Activated CD8-positive, alpha-beta memory T cell treated with anti-CD3 and anti-CD28 coated beads for 36 hours (primary cell): ENCODE measurements around the gene FAAP20. TPM values are rescaled to one million over a fixed set of nuclear protein-coding genes. Genes with fewer than 3 reads are reported as not detected.

Experiments used
- CTCF ChIA-PET: fragments of 350-600 bp; sonication (Branson Sonifier 250); formaldehyde crosslinking; loops from one replicate; lab custom pipeline; 2021; ENCODE audit warnings: antibody characterized with exemption; lab: Charles Lee
- POLR2A ChIA-PET: fragments of 350-600 bp; sonication (Branson Sonifier 250); formaldehyde crosslinking; loops from one replicate; lab custom pipeline; 2021; ENCODE audit warnings: antibody characterized with exemption; lab: Charles Lee
- total RNA-seq, 2 experiments: library from RNA; stranded (reverse); gene quantifications; one replicate each; pipeline ENCODE4 v1.2.3, GENCODE V29; 2021

The FAAP20 gene
- total RNA-seq, 2 experiments from 2014 or later = 64.3 to 68.8 TPM

DNA sequence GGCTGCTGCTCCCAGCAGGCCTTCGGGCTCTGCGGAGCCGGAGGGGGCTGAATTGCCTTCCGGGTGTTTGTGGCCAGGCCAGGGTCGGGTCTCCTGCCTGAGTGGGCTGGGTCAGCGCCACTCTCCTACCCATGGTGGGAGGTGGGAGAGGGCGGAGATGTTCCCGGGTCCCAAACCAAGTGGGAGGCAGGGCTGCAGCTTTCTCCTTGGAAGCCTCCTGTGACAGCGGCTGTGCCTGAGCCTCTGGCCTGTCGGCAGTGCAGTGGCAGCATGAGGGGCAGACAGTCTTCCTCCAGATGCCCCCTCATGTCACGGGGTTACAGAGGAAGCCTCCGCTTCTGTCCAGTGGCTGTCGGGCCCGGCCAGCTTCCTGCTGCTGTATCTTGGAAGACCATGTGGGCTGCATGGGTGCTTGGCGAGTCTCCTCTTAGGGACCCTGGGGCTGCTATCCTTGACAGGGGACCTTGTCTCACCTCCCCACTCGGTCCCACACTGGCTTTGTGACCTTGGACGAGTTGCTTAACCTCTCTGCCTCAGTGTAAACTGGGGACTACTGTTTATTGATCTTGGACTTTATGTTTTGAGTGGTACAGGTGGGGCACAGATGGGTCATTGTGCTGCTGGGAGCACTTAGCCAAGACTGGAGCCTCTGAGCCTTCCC lies 37.8 kb upstream of the FAAP20 start:
- ChIA-PET POLR2A (interaction anchor here (0.7 to 1.7 kb wide), 2 partner anchors 68 to 77 kb away, joined by 5 read pairs; no protein-coding TSS in a partner anchor), CTCF (interaction anchor here (1.2 to 2.2 kb wide), 3 partner anchors 23 to 37 kb away, joined by 3 to 8 read pairs (median 4); partner anchors contain the start of gene FAAP20)

DNA sequence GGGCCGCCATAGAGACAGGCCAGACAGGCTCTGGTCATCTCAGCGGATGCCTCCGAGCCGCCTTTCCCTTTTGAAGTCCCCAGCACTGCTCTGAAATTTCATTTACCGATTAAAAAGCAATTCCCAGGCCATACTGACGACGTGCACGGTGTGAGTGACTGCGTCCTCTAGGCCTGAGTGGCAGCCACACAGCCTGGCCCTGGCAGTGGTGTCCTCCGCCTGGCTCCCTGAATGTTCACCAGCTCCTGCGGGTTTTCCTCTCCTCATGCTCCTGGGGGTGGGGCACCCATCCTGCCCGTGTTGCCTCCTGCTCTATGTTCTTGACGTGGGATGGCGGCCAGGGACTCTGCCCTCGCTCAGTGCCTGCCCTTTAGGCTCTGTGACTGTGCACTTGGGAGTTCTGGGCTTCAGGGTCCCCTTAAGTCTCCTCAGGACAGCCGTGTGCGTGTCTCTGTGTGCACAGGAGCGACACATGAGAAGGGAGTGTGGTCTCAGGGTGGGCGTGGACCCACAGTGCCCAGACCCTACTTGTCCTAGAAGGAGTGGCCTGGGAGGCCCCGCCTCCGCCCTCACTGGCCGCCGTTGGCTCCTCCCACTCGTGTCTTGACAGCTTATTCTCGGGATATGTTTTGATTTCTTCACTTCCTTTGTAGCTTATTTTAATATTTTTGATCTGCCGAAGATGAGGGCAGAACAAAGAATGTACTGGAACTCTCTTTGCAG lies 37.1 kb upstream of the FAAP20 start:
- ChIA-PET POLR2A (no interaction called here), CTCF (interaction anchor here (0.9 to 1.6 kb wide), 3 partner anchors 26 to 150 kb away, joined by 3 to 7 read pairs (median 3); partner anchors contain the start of gene FAAP20)

- ChIA-PET POLR2A (interaction anchor here (1.1 to 2.2 kb wide), 3 partner anchors 31 to 84 kb away, joined by 3 to 23 read pairs (median 19); no protein-coding TSS in a partner anchor), CTCF (interaction anchor here (0.9 to 1.6 kb wide), 4 partner anchors 13 to 151 kb away, joined by 3 to 7 read pairs (median 3); partner anchors contain the start of gene FAAP20)
Measured at GRCh38 chr1:2230781-2231531, 36.4 kb upstream of the FAAP20 start.

- ChIA-PET CTCF (interaction anchor here (0.9 to 1.6 kb wide), 4 partner anchors 12 to 152 kb away, joined by 3 to 7 read pairs (median 3); no protein-coding TSS in a partner anchor), POLR2A (interaction anchor here (1.1 to 2.2 kb wide), 4 partner anchors 31 to 85 kb away, joined by 3 to 23 read pairs (median 11); no protein-coding TSS in a partner anchor)
Measured at GRCh38 chr1:2229911-2230731, 35.5 kb upstream of the FAAP20 start.

GRCh38 chr1:2229037-2229864 lies 34.7 kb upstream of the FAAP20 start:
- CTCF ChIA-PET = interaction anchor here (1.1 to 1.3 kb wide), 4 partner anchors 22 to 61 kb away, joined by 3 to 6 read pairs (median 3); partner anchors contain the start of gene FAAP20
- POLR2A ChIA-PET = interaction anchor here (0.6 to 2.2 kb wide), 10 partner anchors 25 to 163 kb away, joined by 3 to 23 read pairs (median 4); partner anchors contain the start of genes FAAP20, MORN1 and RER1

DNA sequence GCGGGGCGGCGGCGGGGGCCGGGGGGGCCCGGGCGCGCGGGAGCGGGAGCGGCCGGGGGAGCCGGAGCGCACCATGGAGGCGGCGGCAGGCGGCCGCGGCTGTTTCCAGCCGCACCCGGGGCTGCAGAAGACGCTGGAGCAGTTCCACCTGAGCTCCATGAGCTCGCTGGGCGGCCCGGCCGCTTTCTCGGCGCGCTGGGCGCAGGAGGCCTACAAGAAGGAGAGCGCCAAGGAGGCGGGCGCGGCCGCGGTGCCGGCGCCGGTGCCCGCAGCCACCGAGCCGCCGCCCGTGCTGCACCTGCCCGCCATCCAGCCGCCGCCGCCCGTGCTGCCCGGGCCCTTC lies 34.1 kb upstream of the FAAP20 start:
- ChIA-PET CTCF (interaction anchor here (1.1 to 1.5 kb wide), 5 partner anchors 22 to 62 kb away, joined by 3 to 6 read pairs (median 3); partner anchors contain the start of gene FAAP20), POLR2A (interaction anchor here (0.6 to 2.2 kb wide), 10 partner anchors 24 to 164 kb away, joined by 3 to 23 read pairs (median 4); partner anchors contain the start of genes FAAP20, MORN1 and RER1)

DNA sequence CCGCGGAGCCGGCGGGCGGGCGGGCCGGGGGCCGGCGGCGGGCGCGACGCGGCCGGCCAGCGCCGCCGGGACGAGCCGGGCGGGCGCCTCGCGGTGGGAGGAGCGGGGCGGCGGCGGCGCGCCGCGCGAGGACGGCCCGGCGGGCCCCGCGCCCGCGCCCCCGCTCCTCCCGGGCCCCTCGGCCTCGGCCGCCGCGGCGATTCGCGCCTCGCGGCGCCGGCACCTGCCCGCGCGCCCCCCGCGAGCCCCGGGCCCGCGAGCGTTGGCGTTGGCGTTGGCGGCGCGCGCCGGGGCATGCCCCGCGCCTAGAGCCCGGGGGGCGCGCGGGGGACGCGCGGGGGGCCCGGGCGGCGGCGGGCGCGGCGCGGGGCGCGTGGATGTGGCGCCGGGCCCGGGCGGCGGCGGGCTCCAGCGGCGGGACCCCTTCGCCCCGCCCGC lies 33.6 kb upstream of the FAAP20 start, which contains the start of gene SKI:
SKI (plus strand) TSS at position 163 of the 438 bp plus-strand sequence. CDS start 448 bp downstream, outside the sequence.
- ChIA-PET POLR2A (no interaction called here), CTCF (interaction anchor here (1.5 kb wide), 1 partner anchor 36 kb away, joined by 4 read pairs; no protein-coding TSS in a partner anchor)

DNA sequence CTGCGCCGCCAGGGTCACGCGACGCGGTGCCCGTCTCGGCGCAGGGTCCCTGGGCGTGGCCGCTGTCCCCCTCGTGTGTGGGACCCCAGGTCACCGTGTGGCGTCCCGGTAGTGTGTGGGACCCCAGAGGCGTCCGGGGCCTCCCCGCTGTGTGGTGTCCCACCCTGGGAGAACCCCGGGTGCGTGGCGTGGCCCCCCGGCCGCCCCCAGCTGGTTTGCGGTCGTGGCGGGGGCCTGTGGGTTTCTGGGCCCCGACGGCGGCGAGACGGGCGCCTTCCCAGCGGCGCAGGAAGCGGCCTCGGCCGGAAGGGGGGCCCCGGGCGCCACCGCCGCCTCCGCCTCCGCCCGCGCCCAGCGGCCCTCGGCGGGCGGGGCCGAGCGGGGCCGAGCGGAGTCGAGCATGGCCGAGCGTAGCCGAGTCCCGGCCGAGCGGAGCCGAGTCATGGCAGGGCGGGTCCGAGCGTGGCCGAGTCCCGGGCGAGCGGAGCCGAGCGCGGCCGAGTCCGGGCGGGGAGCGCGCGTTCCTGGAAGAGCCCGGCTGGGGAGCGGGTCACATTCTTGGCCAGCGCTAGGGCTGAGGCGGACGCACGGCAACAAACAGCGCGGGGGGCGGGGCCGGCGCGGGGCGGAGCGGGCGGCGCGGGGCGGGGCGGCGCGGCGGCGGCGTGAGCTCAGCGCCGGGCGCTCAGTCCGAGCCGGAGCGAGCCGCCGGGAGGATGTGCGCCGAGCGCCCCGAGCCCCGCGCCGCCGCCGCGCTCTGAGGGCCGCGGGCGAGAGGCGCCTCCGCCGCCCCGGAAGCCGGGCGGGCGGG lies 33.0 kb upstream of the FAAP20 start:
- POLR2A ChIA-PET = interaction anchor here (0.5 to 0.6 kb wide), 6 partner anchors 28 to 342 kb away, joined by 3 to 6 read pairs (median 4); no protein-coding TSS in a partner anchor
- CTCF ChIA-PET = interaction anchor here (0.6 to 1.5 kb wide), 2 partner anchors 29 to 36 kb away, joined by 3 to 4 read pairs; no protein-coding TSS in a partner anchor

DNA sequence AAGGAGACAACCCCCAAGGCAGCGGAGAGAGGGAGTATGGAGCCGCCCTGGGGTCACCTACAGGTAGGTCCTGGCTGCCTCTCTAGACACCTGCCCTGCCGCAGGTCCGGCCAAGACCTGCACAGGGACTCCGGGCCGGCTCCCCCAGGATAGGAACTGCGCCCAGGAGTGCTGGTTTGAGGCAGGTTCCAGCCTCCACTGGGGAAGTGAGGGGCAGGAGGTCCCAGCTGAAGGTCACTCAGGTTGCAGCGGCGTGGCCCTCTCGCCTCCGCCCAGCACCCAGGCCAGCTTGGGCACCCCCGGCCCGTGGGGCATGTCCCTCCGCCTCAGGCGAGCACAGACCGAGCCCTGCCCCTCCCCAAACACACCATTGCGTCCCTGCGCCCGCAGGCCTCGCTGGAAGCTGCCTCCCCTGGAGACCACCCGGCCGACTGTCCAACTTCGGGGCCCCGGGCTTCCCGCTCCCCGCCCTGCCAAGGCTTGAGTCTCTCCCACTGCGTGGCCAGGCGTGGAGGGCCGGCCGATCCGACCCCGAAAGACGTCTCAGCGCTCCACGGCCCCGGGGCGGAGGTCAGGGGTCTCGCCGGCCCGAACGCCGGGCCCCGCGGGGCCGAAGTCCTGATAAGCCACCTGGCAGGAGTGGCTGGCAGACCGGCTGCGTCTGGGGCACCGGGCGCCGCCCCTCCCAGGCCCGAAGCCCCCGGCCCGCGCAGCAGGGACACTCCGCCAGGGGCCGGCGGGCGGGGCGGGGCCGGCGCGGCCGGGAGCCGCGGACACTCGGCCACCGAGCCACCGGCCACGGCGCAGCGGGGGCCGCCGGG lies 32.2 kb upstream of the FAAP20 start:
- POLR2A ChIA-PET = interaction anchor here (0.6 kb wide), 1 partner anchor 341 kb away, joined by 6 read pairs; no protein-coding TSS in a partner anchor
- CTCF ChIA-PET = no interaction called here

DNA sequence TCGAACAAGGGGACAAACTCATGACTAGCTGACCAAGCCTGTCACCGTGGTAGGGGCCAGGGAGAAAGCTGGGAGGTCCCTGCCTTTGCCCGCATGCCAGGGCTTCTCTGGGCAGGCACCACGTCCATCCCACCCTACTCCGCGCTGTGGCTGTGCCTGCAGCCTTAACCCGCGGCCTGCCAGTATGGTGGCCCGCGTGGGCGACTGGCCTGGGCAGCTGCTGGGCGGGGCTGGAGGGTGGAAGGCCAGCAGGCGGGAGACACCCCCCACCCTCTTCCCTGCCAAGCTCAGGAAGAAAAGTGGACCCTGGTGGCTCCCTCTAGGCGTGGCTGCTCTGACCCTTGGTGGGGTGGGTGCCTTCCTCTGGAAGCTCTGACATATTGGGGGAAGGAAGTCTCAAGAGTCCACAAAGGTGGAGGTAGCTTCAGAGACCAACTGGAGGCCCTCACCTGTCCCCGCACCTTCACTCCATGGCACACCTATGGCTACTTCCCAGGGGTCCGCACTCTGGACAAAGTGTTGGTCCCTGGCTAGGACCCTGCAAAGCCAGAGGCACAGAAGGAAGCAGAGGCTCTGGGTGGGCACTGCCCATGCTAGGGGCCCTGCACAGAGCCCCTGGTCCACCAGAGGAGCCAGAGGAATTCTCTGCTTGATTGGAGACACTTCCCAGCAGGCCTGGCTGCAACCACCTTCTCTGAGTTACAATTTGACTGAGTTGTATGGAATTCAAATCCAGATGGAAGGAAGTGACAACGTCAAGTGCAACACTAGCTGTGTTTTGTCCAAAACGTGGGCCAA lies 30.3 kb upstream of the FAAP20 start:
- POLR2A ChIA-PET = no interaction called here
- CTCF ChIA-PET = interaction anchor here (1.1 kb wide), 2 partner anchors 90 to 92 kb away, joined by 3 read pairs; no protein-coding TSS in a partner anchor

DNA sequence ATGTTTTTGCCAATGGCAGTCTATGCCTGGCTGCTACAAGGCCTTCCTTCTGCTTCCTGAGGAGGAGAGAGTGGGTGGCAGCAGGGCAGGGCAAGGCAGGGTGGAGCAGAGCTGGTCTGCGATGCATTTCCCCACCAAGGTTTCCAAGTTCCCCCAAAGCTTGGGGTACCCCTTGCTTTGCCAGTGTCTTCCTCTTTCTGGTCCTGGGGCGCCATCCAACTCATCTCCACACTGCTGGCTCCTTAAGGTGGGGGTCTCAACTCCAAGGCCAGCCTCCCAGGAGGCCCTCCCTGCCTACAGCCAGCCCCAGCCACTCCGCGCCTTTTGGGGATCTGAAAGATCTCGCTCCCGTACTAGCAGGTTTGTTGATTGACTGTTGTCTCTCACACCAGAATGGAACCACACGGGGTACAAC lies 29.6 kb upstream of the FAAP20 start:
- ChIA-PET POLR2A (no interaction called here), CTCF (interaction anchor here (1.1 kb wide), 1 partner anchor 91 kb away, joined by 3 read pairs; no protein-coding TSS in a partner anchor)

GRCh38 chr1:2221271-2221670 lies 26.7 kb upstream of the FAAP20 start:
- ChIA-PET CTCF (no interaction called here), POLR2A (no interaction called here)

DNA sequence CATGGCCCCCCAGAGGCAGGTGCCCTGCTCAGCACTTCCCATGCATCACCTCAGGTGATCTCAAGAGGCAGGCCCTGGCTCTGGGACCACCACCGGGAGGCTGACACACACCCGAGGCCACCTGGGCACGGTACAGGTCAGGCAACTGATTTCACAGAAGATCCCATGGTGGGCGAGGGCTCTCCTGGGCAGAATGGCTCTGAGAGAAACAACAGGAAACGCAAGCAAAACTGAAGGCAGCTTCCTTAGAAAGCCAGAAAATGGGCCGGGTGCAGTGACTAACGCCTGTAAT lies 22.1 kb upstream of the FAAP20 start:
- ChIA-PET CTCF (no interaction called here), POLR2A (no interaction called here)
